ENCODE data around the gene FGD3.

The FGD3 gene

DNA sequence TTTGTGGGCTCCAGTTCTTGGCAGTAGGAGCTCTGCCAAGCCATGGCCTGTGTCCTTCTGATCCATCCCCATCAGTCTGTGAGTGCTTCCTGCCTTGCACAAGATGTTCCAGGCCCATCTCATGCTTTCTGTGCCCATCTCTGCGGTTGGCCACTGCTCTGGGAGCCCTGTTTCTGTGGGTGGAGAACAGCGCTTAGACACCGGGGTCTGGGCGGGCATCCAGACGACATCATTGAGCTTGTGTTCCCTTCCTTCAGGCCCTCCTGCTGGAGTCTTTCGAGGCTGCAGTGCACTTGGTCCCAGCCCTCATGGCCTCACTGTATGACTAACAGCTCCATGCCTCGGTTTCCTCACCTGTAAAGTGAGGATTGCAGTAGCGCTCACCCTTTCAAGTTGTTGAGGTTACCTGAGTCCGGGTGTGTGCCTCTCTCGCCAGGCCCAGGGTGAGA is 133.8 kb downstream of the FGD3 start:
- DNase-seq: no peak

DNA sequence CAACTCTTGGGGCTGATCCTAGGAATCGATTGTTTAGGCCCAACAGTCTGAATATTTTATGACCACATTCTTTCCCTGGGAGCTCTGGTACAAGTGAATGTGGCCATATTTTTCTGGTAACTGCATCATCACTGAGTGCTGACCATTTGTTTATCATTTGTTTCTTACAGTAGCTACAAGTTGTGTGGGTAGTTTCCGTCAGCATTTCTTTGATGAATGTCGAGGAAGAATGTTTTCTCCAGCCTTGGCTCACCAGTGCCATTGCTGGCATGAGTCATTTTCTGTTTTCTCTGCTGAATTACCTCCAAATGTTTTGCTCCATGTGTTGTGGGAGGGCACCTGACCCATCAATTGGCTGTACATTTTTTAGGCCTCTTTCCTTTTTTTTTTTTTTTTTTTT is 134.6 kb downstream of the FGD3 start:
- DNase-seq: no peak

DNA sequence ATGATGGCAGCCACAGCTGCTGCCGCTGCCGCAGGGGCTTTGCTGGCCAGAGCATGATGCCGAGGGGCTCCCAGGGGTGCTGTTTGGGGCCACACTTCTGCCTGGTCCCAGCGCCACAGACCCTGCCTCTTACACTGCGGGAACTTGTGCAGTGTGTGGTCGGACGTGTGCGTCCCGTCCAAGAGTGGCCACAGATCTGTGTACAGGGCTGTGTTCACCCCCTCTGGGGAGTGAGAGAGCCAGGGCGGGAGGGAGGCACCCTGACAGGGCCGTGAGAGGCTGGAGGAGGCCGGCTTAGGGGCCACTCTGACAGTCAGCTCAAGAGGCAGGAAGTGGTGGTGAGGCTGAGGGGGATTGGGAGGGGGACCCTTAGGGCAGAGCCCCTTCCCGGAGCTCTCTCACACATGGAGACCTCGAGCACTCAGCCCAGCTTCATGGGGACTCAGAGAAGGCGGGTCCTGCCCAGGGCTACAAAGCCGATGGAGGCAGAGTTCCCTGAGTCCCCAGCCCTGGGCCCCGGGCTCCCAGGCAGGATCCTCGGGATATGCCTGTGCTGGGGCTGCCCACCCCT is 135.6 kb downstream of the FGD3 start:
- no peak for DNase-seq

DNA sequence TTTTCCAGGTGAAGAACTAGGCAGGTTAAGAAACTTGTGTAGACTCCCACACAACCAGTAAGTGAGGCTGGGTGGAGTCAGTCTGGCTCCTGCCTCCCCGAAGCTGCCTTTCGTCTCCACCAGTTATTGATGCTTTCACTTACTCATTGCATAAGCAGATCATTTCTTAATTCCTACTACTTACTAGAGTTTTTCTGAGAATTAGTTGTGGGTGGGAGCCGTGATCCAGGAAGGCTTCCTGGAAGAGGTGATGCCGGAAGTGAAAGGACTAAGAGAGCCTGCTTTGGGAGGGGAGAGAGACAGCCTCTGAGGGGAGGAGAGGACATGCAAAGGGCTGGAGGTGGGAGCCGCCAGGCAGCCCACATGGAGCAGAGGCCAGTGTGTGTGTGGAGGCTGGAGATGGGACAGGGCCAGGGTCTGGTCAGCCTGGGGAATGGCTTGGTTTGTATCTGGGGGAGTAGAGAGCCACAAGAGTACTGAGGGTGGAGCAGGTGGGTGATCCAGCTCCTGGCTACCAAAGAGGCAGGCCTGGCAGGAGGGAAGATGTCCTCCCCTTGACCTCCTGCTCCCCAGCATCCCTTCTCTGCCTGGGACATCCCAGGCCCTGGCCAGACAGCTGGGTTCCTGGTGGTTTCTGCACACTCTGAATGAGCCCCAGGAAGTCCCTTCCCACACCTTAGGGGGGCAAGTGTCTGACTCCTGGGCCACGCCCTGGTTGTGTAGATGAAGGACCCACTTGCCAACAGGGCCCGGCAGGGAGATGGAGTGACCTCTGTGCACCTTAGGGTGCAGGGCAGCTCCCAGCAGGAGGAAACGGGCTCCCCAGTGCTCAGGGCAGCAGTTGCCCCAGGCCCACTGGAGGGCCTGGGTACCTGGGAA is 136.5 kb downstream of the FGD3 start:
- DNase-seq: no peak

DNA sequence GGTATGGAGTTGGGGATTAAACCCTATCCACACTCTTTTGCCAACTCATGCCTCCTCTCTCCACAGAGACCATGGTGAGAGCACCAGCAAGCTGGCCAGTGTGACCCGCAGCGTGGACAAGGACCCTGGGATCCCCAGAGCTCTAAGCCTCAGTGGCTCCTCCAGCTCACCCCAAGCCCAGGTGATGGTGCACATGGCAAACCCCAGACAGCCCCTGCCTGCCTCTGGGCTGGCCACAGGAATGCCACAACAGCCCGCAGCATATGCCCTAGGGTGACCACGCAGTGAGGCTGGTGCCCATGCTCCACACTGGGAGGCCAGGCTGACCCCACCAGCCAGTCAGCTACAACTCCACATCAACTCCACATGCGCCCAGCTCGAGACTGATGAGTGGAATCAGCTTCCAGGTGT is 137.2 kb downstream of the FGD3 start:
- DNase-seq: no peak

DNA sequence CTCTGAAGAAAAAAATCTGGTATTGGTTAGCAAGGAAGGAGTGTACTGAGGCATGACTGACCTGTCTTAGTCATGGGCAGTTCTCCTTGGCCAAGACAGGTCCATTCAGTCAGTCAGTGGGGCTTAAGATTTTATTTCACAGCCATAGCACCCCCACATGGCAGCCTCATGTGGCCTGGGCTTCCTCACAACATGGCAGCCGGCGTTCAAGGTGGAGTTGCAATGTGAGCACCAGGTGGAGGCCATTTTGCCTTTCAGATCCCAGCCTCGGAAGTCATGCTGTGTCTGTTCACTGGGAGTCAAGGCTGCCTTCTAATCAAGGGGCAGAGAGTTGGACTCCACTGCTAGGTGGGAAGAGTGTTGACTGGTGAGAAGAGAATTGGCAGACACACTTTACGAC is 138.4 kb downstream of the FGD3 start:
- no peak for DNase-seq

All from NCI-H526 (cell line).